GM21528 (cell line): ENCODE measurements around the gene CLIC5.

ENCODE experiments used
- ATAC-seq: cut with Tn5 transposase; IDR thresholded peaks from one replicate; pipeline ENCODE4 v1.9.1; 2021; ENCODE audit warnings: mild to moderate bottlenecking, moderate library complexity; ENCODE audit not compliant: unreplicated experiment, low FRiP score

The CLIC5 gene

DNA sequence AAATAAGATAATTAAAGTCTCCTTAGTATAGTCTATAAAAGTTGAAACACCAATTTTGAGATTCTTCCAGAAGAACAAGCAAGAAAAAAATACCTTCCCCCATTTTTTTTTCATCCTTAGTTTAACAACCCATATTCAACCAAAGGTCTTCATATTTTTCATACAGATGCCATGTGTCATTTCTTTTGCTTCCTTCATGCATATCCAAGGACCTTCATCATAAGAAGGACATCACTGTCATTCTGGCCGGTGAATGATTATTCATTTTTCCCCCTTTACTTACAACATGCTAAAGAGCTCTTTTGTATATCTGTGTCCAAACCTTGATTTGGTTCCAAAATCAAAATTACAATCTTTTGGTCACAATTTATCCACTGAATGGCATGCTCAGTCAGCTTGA is 21.3 kb upstream of the CLIC5 start:
- no peak for ATAC-seq

GRCh38 chr6:46035242-46035641 is 19.6 kb upstream of the CLIC5 start:
- ATAC-seq = no peak

DNA sequence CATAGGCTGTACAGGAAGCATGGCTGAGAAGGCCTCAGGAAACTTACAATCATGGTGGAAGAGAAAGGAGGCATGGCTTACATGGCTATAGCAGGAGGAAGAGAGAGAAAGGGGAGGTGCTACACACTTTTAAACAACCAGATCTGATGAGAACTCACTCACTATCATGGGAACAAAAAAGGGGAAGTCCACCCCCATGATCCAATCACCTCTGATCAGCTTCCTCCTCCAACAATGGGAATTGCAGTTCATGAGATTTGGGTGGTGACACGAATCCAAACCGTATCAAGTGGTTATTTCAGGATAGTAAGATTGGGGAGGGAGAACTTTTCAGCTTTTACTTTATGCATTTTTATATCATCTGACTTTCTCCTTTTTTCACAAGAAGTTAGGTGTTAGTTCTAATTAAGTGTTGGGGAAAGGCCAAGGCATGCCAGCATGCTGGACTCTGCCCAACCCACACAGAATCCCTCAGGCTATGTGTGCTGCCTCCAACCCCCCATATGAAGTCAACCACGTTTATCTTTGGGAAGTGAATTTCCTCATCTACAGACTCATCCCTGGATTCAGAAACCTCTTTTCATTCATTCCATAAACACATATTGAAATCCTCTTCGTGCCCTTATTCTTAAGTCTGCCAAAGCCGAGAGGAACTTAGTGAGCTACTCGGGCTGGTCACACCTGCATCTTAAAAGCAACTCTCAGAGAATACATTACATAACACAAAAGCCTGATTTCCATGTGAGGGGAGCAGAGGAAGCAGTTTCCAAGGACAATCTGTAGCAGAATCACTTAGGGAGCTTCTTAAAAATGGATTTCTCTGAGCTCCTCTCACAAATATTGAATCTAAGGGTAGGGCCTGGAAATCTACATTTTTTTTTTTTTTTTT is 16.7 kb upstream of the CLIC5 start:
- ATAC-seq = no peak

GRCh38 chr6:46029602-46030001 is 13.9 kb upstream of the CLIC5 start:
- ATAC-seq = no peak

- no peak for ATAC-seq
Measured at GRCh38 chr6:46026307-46026706, 10.6 kb upstream of the CLIC5 start.

- ATAC-seq = no peak
Measured at GRCh38 chr6:46025573-46025972, 9.9 kb upstream of the CLIC5 start.

- ATAC-seq = no peak
Measured at GRCh38 chr6:46024124-46024769, 8.6 kb upstream of the CLIC5 start.

- ATAC-seq = no peak
Measured at GRCh38 chr6:46023216-46023915, 7.7 kb upstream of the CLIC5 start.

DNA sequence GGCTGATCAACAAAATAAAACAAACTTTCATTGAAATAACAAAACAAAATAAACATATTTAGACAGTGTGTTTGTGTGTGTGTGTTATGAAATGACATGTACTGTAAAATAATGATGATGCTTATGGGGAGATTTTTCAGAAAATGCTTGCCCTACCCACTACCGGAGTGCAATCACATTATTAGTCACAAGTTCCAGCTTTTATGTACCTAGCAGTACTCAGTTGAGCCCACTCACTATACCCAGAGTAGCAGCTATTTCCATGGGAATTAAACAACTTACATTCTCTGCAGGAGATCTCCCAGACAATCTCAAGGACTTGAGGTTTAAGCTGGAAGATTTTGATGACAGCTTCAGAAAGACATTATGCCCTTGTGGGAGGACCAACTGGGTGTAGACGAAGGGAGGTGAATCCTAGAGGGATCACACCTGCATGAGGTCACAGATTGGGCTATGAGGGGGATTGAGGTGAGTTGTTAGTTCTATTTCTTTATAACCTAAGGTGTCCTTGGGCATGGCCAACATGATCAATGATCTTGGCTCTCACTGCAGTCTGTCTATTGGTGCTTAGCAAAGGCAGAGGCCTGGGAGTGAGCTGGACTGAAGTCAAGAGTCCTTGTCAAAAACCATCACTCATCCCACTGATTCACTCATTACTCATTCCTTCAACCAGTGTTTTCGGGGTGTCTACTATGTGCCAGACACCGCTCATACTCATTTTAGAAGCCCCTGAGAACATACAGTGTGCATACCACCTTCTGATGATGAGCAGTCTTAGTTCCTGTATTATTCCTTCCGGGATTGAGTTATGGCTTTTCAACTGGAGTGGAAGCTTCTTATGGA is 6.7 kb upstream of the CLIC5 start:
- no peak for ATAC-seq

- no peak for ATAC-seq
Measured at GRCh38 chr6:46017726-46018125, 2.1 kb upstream of the CLIC5 start.

GRCh38 chr6:46016063-46016608 is 476 bp upstream of the CLIC5 start:
- no peak for ATAC-seq

- no peak for ATAC-seq
Measured at GRCh38 chr6:46014511-46015118, 1.0 kb downstream of the CLIC5 start.

DNA sequence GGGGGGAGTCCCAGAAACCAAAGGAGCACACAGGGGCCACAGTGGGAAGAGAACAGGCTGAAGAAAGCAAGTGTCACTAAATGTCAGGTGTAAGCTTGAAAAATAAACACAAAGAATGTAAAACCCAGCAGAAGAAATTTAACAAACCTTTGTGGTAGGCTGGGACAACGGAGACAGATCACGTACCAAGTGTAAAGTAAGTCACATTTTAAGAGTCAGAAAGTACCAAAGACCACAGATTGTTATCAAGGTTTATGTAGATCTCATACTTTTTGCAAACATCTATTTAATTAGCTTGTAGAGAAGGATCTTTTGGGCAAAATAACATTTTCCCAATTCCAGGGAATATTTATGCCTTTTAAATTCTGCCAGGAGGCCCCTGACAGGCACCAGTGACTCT is 1.6 kb downstream of the CLIC5 start:
- ATAC-seq = no peak

DNA sequence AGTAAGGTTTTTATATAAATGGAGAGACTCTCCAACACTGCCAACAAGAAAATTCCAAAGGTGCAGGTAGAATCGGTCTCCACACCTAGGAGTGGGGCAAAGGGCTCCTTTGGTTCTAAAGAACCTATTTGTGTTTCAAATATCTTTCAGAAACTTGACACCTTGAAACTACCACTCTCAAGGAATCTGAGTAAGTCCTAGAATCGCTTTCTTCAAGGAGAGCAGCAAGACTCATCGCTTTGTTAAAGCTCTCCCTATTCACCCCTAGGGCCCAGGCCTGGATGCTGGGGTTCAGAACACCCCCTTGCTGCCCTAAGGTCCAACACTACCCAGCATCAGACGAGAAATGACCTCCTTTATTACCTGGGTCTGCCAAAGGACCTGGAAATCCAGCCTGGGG is 2.0 kb downstream of the CLIC5 start:
- no peak for ATAC-seq

DNA sequence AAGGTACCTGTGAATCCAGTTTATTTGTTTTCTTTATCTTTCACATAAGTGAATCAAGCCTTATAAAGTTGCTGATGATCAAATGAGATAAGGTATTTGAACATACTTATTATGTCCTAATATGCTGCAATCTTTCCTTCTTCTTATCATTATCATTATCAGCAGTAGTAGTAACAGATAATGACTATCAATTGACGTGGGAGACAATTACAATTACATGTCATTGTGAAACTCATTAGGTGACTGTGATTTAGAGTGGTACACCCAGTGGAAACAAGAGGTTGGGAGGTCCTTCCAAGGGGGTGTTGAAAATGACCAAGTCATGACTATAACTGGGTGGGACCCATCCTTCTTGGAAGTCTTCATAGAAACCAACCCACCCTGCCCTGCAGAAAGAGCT is 2.8 kb downstream of the CLIC5 start:
- no peak for ATAC-seq

DNA sequence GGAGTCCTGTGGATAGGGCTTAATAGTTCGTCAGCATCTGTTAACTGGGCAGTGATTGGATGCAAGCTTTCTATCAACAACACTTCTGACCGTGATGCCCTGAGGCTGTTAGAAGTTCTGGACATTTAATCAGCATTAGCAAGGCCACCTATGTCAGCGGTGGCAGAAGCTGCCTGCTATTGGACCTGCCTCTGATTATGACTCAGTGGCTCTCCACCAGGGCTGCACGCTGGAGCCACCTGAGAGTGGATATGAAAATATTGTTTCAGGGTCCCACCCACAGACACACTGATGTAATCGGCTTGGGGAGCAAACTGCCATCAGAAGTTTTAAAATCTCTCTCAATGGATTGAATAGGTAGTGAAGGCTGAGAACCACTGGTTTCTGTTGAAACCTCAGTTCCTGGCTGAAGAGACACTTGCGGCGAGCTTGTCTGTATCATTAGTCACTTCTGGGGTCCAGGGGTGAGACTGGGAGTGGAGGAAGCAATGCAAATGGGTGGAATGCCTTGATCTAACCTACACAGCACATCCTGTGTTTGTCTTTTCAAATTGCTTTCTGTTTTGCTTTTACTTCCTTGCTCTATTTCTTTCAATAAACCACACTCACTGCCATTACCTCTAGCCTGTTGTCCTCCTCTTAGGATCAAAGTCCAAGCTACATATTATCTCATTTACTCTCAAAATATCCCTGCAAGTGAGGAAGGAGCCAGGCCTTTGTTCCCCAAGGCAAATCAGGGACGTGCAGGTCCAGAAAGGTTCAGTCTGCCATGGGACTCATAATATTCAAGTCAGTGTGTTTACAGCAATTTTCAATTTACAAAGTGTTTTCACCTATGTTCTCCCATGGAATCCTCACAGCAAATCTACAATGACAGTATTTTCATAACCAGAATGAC is 4.2 kb downstream of the CLIC5 start:
- peak; percentile 97 for ATAC-seq

GRCh38 chr6:46010771-46011170 is 4.9 kb downstream of the CLIC5 start:
- ATAC-seq = no peak

DNA sequence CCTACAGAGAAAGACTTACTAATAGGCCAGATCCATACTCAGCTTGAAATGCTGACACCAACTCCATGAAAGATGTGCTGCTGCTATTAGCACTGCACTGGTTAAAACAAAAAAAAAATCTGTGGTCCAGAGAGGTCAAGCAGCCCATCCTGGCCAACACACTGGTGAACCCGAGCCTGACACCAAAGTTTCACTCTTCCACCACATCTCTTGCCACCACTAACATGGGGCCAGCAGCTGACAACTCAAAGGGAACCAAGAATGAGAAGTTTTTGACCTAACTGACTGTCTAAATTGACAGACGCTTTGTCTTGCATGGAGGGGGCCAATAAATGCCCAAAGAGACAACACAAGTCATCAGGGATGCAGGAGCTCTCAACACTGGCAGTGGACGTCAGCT is 5.4 kb downstream of the CLIC5 start:
- no peak for ATAC-seq

DNA sequence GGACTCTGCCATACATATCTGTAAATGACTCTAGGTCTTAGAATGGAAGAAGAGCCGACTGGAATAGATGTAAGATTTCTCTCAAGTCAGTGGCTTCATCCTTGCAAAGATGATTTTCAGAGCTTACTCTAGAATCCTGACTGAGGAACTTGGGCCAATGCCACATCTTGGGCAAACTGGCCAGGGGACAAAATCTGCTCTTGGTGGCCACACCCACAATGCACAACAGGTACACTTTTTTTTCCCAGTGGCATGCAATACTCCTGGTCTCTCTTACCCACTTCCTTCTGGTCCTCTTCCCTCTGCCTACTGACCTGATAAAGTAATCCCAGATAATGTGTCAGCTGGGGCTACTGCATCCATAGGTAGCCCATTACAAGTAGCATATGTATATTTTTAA is 13.4 kb downstream of the CLIC5 start:
- no peak for ATAC-seq
